H7 (cell line): Measurements from ENCODE around the gene PTPRN2. TPM values are rescaled to one million over a fixed set of nuclear protein-coding genes. Genes with fewer than 3 reads are reported as not detected.
"Not testable (repeated sequence)": the region's sequence is repeated elsewhere in the genome, so short reads cannot be mapped to it uniquely, and the experiment has no call there.

Source experiments
- DNase-seq: peaks from one replicate; pipeline ENCODE4 v3.0.0; 2012
- H3K27me3 ChIP-seq: 2 replicates; pipeline ENCODE4 v1.6.0; 2011; ENCODE audit warnings: mild to moderate bottlenecking, low read length; ENCODE audit not compliant: control insufficient read depth, insufficient read depth
- H3K36me3 ChIP-seq: replicated peaks from 2 replicates; pipeline ENCODE4 v1.5.1; 2011; ENCODE audit warnings: low read length; ENCODE audit not compliant: control insufficient read depth, insufficient read depth
- H3K4me3 ChIP-seq: 2 replicates; pipeline ENCODE4 v1.5.1; 2011; ENCODE audit warnings: low read depth, mild to moderate bottlenecking, control low read depth, low read length, moderate library complexity; ENCODE audit not compliant: insufficient read depth
- total RNA-seq: library from RNA; depleted of rRNA; stranded (reverse); fragments of >200 nt; shearing (Covaris generic); gene quantifications from 2 replicates; pipeline ENCODE4 v1.2.3, GENCODE V29; 2014

PTPRN2 gene
- total RNA-seq, 1 experiment from 2014 or later, result 0.80 TPM

GRCh38 chr7:157594306-157594705, 993.3 kb downstream of the PTPRN2 start:
- Histone ChIP-seq H3K4me3 (no peak overlapping the region), H3K36me3 (no peaks in the 10 kb centered on the region), H3K27me3 (peaks cover 49% of the 10 kb centered on the region)
- no peak for DNase-seq

- Histone ChIP-seq H3K4me3 (no peak overlapping the region), H3K36me3 (no peaks in the 10 kb centered on the region), H3K27me3 (peaks cover 49% of the 10 kb centered on the region)
- no peak for DNase-seq
Observed at GRCh38 chr7:157593541-157593940, 994.1 kb downstream of the PTPRN2 start.

GRCh38 chr7:157592636-157593320, 994.8 kb downstream of the PTPRN2 start:
- H3K4me3 ChIP-seq, DNase-seq, H3K36me3 ChIP-seq: not testable (repeated sequence)
- peaks cover 46% of the 10 kb centered on the region for H3K27me3 ChIP-seq

GRCh38 chr7:157590526-157590925, 997.1 kb downstream of the PTPRN2 start:
- Histone ChIP-seq H3K36me3 (no peaks in the 10 kb centered on the region), H3K27me3 (peaks cover 29% of the 10 kb centered on the region), H3K4me3 (no peak overlapping the region)
- DNase-seq, result no peak

- DNase-seq, result no peak
- H3K4me3 ChIP-seq, result no peak overlapping the region
- no peaks in the 10 kb centered on the region for H3K36me3 ChIP-seq
- peaks cover 28% of the 10 kb centered on the region for H3K27me3 ChIP-seq
Observed at GRCh38 chr7:157589680-157590079, 997.9 kb downstream of the PTPRN2 start.

- Histone ChIP-seq H3K36me3 (no peaks in the 10 kb centered on the region), H3K27me3 (peaks cover 13% of the 10 kb centered on the region), H3K4me3 (no peak overlapping the region)
- DNase-seq, result no peak
Observed at GRCh38 chr7:157587805-157588560, 999.6 kb downstream of the PTPRN2 start.

GRCh38 chr7:157587051-157587804, 1000.4 kb downstream of the PTPRN2 start:
- DNase-seq, result no peak
- H3K36me3 ChIP-seq, result no peaks in the 10 kb centered on the region
- H3K4me3 ChIP-seq, result no peak overlapping the region
- peaks cover 10% of the 10 kb centered on the region for H3K27me3 ChIP-seq

- H3K36me3 ChIP-seq, result no peaks in the 10 kb centered on the region
- no peak overlapping the region for H3K4me3 ChIP-seq
- no peak for DNase-seq
- peaks cover 5% of the 10 kb centered on the region for H3K27me3 ChIP-seq
Observed at GRCh38 chr7:157586426-157586955, 1001.1 kb downstream of the PTPRN2 start.

- peak; percentile 76 for DNase-seq
- Histone ChIP-seq H3K4me3 (no peak overlapping the region), H3K36me3 (no peaks in the 10 kb centered on the region), H3K27me3 (no peaks in the 10 kb centered on the region; the same call in 1 of the 2 replicates)
Observed at GRCh38 chr7:157585113-157585861, 1002.3 kb downstream of the PTPRN2 start.

- Histone ChIP-seq H3K36me3 (no peaks in the 10 kb centered on the region), H3K27me3 (no peaks in the 10 kb centered on the region; the same call in 1 of the 2 replicates), H3K4me3 (no peak overlapping the region)
- no peak for DNase-seq
Observed at GRCh38 chr7:157584420-157584819, 1003.2 kb downstream of the PTPRN2 start.

- Histone ChIP-seq H3K4me3 (no peak overlapping the region), H3K27me3 (no peaks in the 10 kb centered on the region; the same call in 1 of the 2 replicates), H3K36me3 (no peaks in the 10 kb centered on the region)
- DNase-seq, result no peak
Observed at GRCh38 chr7:157581740-157582139, 1005.9 kb downstream of the PTPRN2 start.

GRCh38 chr7:157580324-157580723, 1007.3 kb downstream of the PTPRN2 start:
- Histone ChIP-seq H3K4me3 (no peak overlapping the region), H3K27me3 (no peaks in the 10 kb centered on the region), H3K36me3 (no peaks in the 10 kb centered on the region)
- DNase-seq, result no peak

GRCh38 chr7:157579425-157579824, 1008.2 kb downstream of the PTPRN2 start:
- Histone ChIP-seq H3K27me3 (no peaks in the 10 kb centered on the region), H3K4me3 (no peak overlapping the region), H3K36me3 (no peaks in the 10 kb centered on the region)
- no peak for DNase-seq

- H3K36me3 ChIP-seq, result no peaks in the 10 kb centered on the region
- no peaks in the 10 kb centered on the region for H3K27me3 ChIP-seq
- H3K4me3 ChIP-seq, result no peak overlapping the region
Observed at GRCh38 chr7:157577796-157578339, 1009.8 kb downstream of the PTPRN2 start.

More at GRCh38 chr7:157577796-157578339, 1009.8 kb downstream of the PTPRN2 start:
- DNase-seq, result no peak
